Measurements from ENCODE around the gene PRKN. TPM values are rescaled to one million over a fixed set of nuclear protein-coding genes. Genes with fewer than 3 reads are reported as not detected.

PRKN gene
- total RNA-seq, 2 donors from 2014 or later = 3.3 to 4.8 TPM

- Histone ChIP-seq H3K9me3 (ENCODE audit: control insufficient read depth, low read length) (no peaks in the 10 kb centered on the region), H3K4me3 (ENCODE audit: low read length) (no peak overlapping the region), H3K27ac (ENCODE audit: low read depth, low read length) (no peak overlapping the region), H3K9ac (ENCODE audit: extremely low read depth, low read length, poor library complexity, severe bottlenecking) (no peak overlapping the region), H3K27me3 (ENCODE audit: control insufficient read depth, insufficient read depth, low read length, poor library complexity, severe bottlenecking) (no peaks in the 10 kb centered on the region), H3K4me1 (ENCODE audit: control insufficient read depth, insufficient read depth, low read length) (no peaks in the 10 kb centered on the region), H3K36me3 (ENCODE audit: control insufficient read depth, insufficient read depth, low read length) (no peaks in the 10 kb centered on the region)
- Mint-ChIP-seq H3K4me3 (no peak overlapping the region), H3K27me3 (ENCODE audit: insufficient read depth) (no peaks in the 10 kb centered on the region), H3K9me3 (no peaks in the 10 kb centered on the region), H3K36me3 (ENCODE audit: low read depth) (no peaks in the 10 kb centered on the region), H3K4me1 (no peaks in the 10 kb centered on the region), H3K27ac (no peak overlapping the region)
- no peak for DNase-seq
- TF ChIP-seq, protein P1, sequence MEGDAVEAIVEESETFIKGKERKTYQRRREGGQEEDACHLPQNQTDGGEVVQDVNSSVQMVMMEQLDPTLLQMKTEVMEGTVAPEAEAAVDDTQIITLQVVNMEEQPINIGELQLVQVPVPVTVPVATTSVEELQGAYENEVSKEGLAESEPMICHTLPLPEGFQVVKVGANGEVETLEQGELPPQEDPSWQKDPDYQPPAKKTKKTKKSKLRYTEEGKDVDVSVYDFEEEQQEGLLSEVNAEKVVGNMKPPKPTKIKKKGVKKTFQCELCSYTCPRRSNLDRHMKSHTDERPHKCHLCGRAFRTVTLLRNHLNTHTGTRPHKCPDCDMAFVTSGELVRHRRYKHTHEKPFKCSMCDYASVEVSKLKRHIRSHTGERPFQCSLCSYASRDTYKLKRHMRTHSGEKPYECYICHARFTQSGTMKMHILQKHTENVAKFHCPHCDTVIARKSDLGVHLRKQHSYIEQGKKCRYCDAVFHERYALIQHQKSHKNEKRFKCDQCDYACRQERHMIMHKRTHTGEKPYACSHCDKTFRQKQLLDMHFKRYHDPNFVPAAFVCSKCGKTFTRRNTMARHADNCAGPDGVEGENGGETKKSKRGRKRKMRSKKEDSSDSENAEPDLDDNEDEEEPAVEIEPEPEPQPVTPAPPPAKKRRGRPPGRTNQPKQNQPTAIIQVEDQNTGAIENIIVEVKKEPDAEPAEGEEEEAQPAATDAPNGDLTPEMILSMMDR (conservative IDR thresholded peaks at IDR 0.05) = no peak
- WGBS, 2 experiments (ENCODE audit: insufficient coverage in 1 of 2, insufficient read length in 1 of 2) = 93 to 100% methylated on average over 2 to 4 of the region's 5 CpGs
Observed at GRCh38 chr6:162222521-162222920, 505.0 kb downstream of the PRKN start.

DNA sequence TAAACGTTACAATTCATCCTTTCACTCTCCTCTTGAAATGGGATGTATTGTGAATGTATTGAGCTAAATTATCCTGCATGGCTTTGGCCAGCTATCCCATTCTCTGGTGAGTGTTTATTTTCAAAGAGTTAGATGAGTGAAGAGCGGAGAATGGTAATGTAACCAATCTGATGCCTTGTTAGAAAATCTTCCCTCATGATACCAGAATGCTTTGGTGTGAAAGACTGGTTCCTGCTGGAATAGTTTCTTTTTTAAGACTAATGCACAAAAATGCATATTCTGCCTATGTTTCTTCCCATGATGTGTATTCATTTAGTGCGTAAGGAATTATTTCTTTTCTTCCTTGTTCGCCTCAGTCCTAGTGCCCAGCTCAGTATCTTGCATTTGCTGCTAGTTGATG, 506.7 kb downstream of the PRKN start:
- 87 to 100% methylated on average over 1 to 4 of the region's 4 CpGs for WGBS, 2 experiments (ENCODE audit: insufficient coverage in 1 of 2, insufficient read length in 1 of 2)
- Mint-ChIP-seq H3K4me3 (no peak overlapping the region), H3K27me3 (ENCODE audit: insufficient read depth) (no peaks in the 10 kb centered on the region), H3K36me3 (ENCODE audit: low read depth) (no peaks in the 10 kb centered on the region), H3K27ac (no peak overlapping the region), H3K4me1 (no peaks in the 10 kb centered on the region), H3K9me3 (no peaks in the 10 kb centered on the region)
- TF ChIP-seq, protein P1 (conservative IDR thresholded peaks at IDR 0.05) = no peak
- Histone ChIP-seq H3K4me3 (ENCODE audit: low read length) (no peak overlapping the region), H3K9me3 (ENCODE audit: control insufficient read depth, low read length) (no peaks in the 10 kb centered on the region), H3K27ac (ENCODE audit: low read depth, low read length) (no peak overlapping the region), H3K9ac (ENCODE audit: extremely low read depth, low read length, poor library complexity, severe bottlenecking) (no peak overlapping the region), H3K4me1 (ENCODE audit: control insufficient read depth, insufficient read depth, low read length) (no peaks in the 10 kb centered on the region), H3K36me3 (ENCODE audit: control insufficient read depth, insufficient read depth, low read length) (no peaks in the 10 kb centered on the region), H3K27me3 (ENCODE audit: control insufficient read depth, insufficient read depth, low read length, poor library complexity, severe bottlenecking) (no peaks in the 10 kb centered on the region)
- no peak for DNase-seq

- no peaks in the 10 kb centered on the region for H3K27me3 ChIP-seq (ENCODE audit: control insufficient read depth, insufficient read depth, low read length, poor library complexity, severe bottlenecking)
- no peaks in the 10 kb centered on the region for H3K36me3 Mint-ChIP-seq (ENCODE audit: low read depth)
- H3K9me3 ChIP-seq (ENCODE audit: control insufficient read depth, low read length) = no peaks in the 10 kb centered on the region
- H3K36me3 ChIP-seq (ENCODE audit: control insufficient read depth, insufficient read depth, low read length) = no peaks in the 10 kb centered on the region
- H3K27ac ChIP-seq (ENCODE audit: low read depth, low read length) = no peak overlapping the region
- no peak for DNase-seq
- TF ChIP-seq, protein P1 (conservative IDR thresholded peaks at IDR 0.05) = no peak
- no peak overlapping the region for H3K4me3 ChIP-seq (ENCODE audit: low read length)
- no peak overlapping the region for H3K9ac ChIP-seq (ENCODE audit: extremely low read depth, low read length, poor library complexity, severe bottlenecking)
- no peaks in the 10 kb centered on the region for H3K4me1 ChIP-seq (ENCODE audit: control insufficient read depth, insufficient read depth, low read length)
- WGBS, 2 experiments (ENCODE audit: insufficient coverage in 1 of 2, insufficient read length in 1 of 2) = 86 to 95% methylated on average over 3 to 4 of the region's 4 CpGs
- no peak overlapping the region for H3K27ac Mint-ChIP-seq
- H3K9me3 Mint-ChIP-seq = no peaks in the 10 kb centered on the region
- H3K4me3 Mint-ChIP-seq = no peak overlapping the region
- no peaks in the 10 kb centered on the region for H3K4me1 Mint-ChIP-seq
- no peaks in the 10 kb centered on the region for H3K27me3 Mint-ChIP-seq (ENCODE audit: insufficient read depth)
Observed at GRCh38 chr6:162219266-162219665, 508.3 kb downstream of the PRKN start.

All from endodermal cell (in vitro differentiated cells).